Fibroblast of skin of back (primary cell): Measurements from ENCODE around the gene SSH3.

Experiments used
- DNase-seq: peaks from one replicate; pipeline ENCODE4 v3.0.0-alpha.2; 2013

SSH3 gene

GRCh38 chr11:67293090-67293489 lies 10.2 kb upstream of the SSH3 start:
- DNase-seq, result peak; percentile 42

DNA sequence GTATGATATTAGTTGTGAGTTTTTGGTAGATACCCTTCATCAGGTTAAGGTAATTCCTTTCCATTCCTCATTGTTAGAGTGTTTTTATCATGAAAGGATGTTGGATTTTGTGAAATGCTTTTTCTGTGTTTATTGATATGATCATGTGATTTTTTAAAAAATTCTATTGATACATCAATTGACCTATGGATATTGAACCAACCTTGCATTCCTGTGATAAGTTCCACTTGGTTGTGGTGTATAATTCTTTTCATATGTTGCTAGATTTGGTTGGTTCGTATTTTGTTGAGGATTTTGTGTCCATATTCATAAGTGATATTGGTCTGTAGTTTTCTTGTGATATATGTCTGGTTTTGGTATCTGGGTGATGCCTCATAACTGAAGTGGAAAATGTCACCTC lies 7.5 kb upstream of the SSH3 start:
- DNase-seq, result no peak

GRCh38 chr11:67298786-67299185 lies 4.5 kb upstream of the SSH3 start:
- DNase-seq, result no peak

- no peak for DNase-seq
Observed at GRCh38 chr11:67299471-67300191, 3.7 kb upstream of the SSH3 start.

DNA sequence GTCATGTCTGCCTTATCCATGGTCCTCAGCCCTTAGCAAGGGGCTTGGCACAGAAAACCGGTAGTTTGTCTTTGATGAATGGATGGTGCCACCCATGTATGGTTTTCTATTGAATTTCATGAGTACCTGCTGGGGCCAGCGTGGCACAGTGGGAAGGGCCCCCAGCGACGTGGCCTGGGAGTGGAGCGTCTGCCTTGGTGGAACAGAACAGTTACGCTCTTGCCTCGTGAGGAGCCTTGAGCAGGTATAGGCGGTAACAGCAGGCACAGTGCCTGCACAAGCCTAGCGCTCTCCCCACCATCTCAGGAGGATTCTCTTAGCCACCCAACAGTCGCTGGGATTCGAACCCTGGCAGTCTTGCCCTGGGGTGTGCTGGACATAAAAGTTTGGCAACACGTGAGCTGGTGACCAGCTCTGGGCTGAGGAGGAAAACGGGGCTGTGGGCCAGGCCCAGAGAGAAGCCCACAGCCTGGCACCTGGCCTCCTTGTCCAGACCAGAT lies 3.0 kb upstream of the SSH3 start:
- DNase-seq, result no peak

- no peak for DNase-seq
Observed at GRCh38 chr11:67300756-67301312, 2.5 kb upstream of the SSH3 start.

DNA sequence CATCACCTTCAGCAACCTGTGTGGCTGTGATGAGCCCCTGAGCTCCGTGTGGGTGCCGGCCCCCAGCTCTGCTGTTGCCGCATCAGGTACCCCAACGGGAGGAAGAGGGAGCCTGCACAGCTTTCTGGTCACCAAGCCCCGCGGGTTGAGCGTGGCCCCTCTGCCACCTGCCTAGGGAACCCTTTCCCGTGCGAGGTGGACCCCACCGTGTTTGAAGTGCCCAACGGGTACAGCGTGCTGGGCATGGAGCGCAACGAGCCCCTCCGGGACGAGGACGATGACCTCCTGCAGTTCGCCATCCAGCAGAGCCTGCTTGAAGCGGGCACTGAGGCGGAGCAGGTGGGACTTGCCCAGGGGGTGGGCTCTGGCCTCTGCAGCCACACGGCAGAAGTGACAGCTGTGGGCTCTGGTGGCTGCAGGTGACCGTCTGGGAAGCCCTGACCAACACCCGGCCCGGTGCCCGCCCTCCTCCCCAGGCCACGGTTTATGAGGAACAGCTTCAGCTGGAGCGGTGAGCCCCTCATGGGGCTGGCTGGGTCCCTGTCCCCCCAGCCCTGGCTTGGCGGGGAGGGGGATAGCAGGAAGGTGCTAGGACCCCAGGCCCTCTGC lies 1.9 kb upstream of the SSH3 start:
- DNase-seq, result no peak

- DNase-seq, result peak; percentile 28
Observed at GRCh38 chr11:67301951-67302516, 1.3 kb upstream of the SSH3 start.

- DNase-seq, result no peak
Observed at GRCh38 chr11:67302571-67303131, 679 bp upstream of the SSH3 start.

GRCh38 chr11:67303835-67304411 lies 593 bp downstream of the SSH3 start:
- no peak for DNase-seq

DNA sequence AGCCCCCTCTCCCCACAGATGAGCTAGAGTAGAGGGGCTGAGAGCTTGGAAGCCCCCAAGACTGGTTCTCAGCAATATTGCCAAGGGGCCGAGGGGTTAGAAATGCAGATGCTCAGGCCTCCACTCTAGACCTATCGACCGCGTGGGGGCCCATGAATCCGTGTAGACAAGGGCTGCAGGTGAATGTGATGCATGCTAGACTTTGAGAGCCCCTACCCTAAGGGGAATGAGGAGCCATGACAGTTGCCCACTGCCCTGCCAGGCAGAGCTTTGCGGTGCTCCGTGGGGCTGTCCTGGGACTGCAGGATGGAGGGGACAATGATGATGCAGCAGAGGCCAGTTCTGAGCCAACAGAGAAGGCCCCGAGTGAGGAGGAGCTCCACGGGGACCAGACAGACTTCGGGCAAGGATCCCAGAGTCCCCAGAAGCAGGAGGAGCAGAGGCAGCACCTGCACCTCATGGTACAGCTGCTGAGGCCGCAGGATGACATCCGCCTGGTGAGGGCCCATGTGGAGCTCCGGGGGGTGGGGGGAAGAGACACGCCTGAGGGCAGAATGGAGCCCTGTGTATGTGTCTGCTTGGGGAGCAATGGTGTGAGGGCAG lies 1.3 kb downstream of the SSH3 start:
- no peak for DNase-seq

- DNase-seq, result no peak
Observed at GRCh38 chr11:67306769-67307544, 3.6 kb downstream of the SSH3 start.

GRCh38 chr11:67307545-67308001 lies 4.2 kb downstream of the SSH3 start:
- DNase-seq, result no peak

- no peak for DNase-seq
Observed at GRCh38 chr11:67308031-67308866, 4.9 kb downstream of the SSH3 start.

DNA sequence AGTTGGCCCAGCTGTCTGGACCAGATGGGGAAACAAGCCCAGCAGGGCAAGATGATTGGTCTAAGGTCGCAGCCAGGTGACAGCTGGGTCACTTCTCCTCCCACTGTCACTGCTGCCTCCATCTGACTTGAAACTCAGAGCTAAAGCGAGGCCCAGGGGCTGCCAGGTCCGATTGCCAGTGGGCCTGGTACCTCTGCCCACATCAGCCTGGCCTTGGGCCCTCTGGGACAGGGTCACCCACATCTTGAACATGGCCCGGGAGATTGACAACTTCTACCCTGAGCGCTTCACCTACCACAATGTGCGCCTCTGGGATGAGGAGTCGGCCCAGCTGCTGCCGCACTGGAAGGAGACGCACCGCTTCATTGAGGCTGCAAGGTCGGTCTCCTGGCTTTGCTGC lies 5.8 kb downstream of the SSH3 start:
- no peak for DNase-seq

GRCh38 chr11:67309661-67310061 lies 6.3 kb downstream of the SSH3 start:
- no peak for DNase-seq

GRCh38 chr11:67310246-67311050 lies 7.1 kb downstream of the SSH3 start:
- DNase-seq, result no peak

- no peak for DNase-seq
Observed at GRCh38 chr11:67311051-67311555, 7.8 kb downstream of the SSH3 start.

GRCh38 chr11:67311556-67312082 lies 8.3 kb downstream of the SSH3 start:
- DNase-seq, result no peak
